SK-N-SH treated with all-trans-retinoic acid at 6 μM for 48 hours (cell line): ENCODE data around the gene B9D1.

ENCODE experiments used
- ARNTL ChIP-seq: fragments of 450-650 bp; formaldehyde crosslinking; IDR thresholded peaks from 2 replicates; pipeline ENCODE4 v1.5.0; 2020; ENCODE audit warnings: low read depth, mild to moderate bottlenecking, moderate library complexity, borderline replicate concordance
- CREB5 ChIP-seq: fragments of 250-450 bp; sonication (Bioruptor Pico); IDR thresholded peaks from 2 replicates; pipeline ENCODE4 v1.5.1; 2020; ENCODE audit warnings: low read depth, mild to moderate bottlenecking, moderate library complexity
- CSRNP3 ChIP-seq: fragments of 250-450 bp; sonication (Bioruptor Pico); IDR thresholded peaks from 2 replicates; pipeline ENCODE4 v1.5.1; 2021; ENCODE audit warnings: mild to moderate bottlenecking, moderate library complexity
- ESRRG ChIP-seq: fragments of 250-450 bp; sonication (Bioruptor Pico); IDR thresholded peaks from 2 replicates; pipeline ENCODE4 v1.6.1; 2021; ENCODE audit warnings: mild to moderate bottlenecking
- OSR1 ChIP-seq: fragments of 250-450 bp; sonication (Bioruptor Pico); IDR thresholded peaks from 2 replicates; pipeline ENCODE4 v1.8.0; 2022; ENCODE audit warnings: moderate library complexity, mild to moderate bottlenecking, inconsistent platforms
- PATZ1 ChIP-seq: fragments of 250-450 bp; sonication (Bioruptor Pico); IDR thresholded peaks from 2 replicates; pipeline ENCODE4 v1.8.0; 2020; ENCODE audit warnings: mild to moderate bottlenecking, moderate library complexity, borderline replicate concordance
- ZFP30 ChIP-seq: fragments of 450-650 bp; formaldehyde crosslinking; IDR thresholded peaks from 2 replicates; pipeline ENCODE4 v1.5.0; 2022; ENCODE audit warnings: mild to moderate bottlenecking, moderate library complexity

GRCh38 chr17:19401321-19402010 lies 38.9 kb upstream of the B9D1 start:
- TF ChIP-seq CREB5 (CRISPR knock-in tag): no peak
- TF ChIP-seq ARNTL (CRISPR knock-in tag): no peak
- no peak for TF ChIP-seq CSRNP3 (CRISPR knock-in tag)
- no peak for TF ChIP-seq PATZ1 (CRISPR knock-in tag)
- no peak for TF ChIP-seq ESRRG (CRISPR knock-in tag)
- TF ChIP-seq OSR1 (CRISPR knock-in tag): no peak
- TF ChIP-seq ZFP30: no peak
